ENCODE measurements around the gene IFT122.
"Not testable (repeated sequence)": the region's sequence is repeated elsewhere in the genome, so short reads cannot be mapped to it uniquely, and the experiment has no call there.

The IFT122 gene

DNA sequence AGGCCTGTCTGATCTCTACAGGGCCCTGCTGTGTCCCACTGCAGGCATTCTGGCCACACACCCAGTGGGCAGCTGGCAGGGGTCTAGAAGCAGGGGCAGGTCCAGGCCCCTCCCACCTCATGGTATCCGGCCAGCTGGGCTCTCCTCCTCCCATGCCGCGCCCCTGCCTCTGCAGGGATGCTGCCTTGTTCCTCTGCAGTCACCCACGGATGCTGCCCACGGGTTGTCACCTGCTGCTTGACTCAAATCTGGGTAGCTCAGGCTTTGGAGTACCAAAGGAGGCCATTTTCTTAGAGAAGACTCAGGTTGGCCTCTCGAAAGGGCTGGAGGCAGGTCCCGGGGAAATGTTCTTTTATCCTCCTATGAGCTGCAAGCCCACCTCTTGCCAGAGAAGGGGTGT, 36.6 kb upstream of the IFT122 start:
- Histone ChIP-seq H3K9me3 (ENCODE audit: control insufficient read depth in 2 of 2, low read length in 2 of 2) (no peaks in the 10 kb centered on the region), H3K27me3 (ENCODE audit: control insufficient read depth in 1 of 2, insufficient read depth in 2 of 2, low read length in 2 of 2) (no peaks in the 10 kb centered on the region), H3K4me1 (ENCODE audit: control insufficient read depth, insufficient read depth, low read length) (peaks cover 4% of the 10 kb centered on the region), H3K36me3 (ENCODE audit: control insufficient read depth in 2 of 2, insufficient read depth in 2 of 2, low read length in 2 of 2) (no peaks in the 10 kb centered on the region), H3K27ac (ENCODE audit: low read length) (no peak overlapping the region), H3K9ac (ENCODE audit: low read length in 2 of 2) (no peak overlapping the region), H3K4me3 (ENCODE audit: low read length in 2 of 2) (no peak overlapping the region)

GRCh38 chr3:129404130-129404529, 35.9 kb upstream of the IFT122 start:
- Histone ChIP-seq H3K4me3 (ENCODE audit: low read length in 2 of 2) (no peak overlapping the region), H3K27ac (ENCODE audit: low read length) (no peak overlapping the region)

DNA sequence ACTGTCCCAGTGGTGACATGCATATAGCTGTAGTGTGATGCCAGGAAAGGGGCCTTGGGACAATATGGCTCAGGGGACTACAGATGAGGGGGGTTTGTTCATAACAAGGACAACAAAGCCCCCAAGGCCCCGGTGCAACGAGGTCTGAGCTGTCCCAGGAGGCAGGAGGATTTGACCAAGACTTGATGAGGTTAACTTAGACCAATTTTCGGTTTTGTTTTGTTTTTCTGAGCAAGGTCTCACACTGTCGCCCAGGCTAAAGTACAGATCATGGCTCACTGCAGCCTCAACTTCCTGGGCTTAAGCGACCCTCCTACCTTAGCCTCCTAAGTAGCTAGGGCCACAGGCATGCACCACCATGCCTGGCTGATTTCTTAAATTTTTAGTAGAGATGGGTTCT, 35.4 kb upstream of the IFT122 start:
- Histone ChIP-seq H3K9ac (ENCODE audit: low read length in 2 of 2) (no peak overlapping the region), H3K4me1 (ENCODE audit: control insufficient read depth, insufficient read depth, low read length) (no peaks in the 10 kb centered on the region), H3K27me3 (ENCODE audit: control insufficient read depth in 1 of 2, insufficient read depth in 2 of 2, low read length in 2 of 2) (no peaks in the 10 kb centered on the region), H3K36me3 (ENCODE audit: control insufficient read depth in 2 of 2, insufficient read depth in 2 of 2, low read length in 2 of 2) (no peaks in the 10 kb centered on the region), H3K9me3 (ENCODE audit: control insufficient read depth in 2 of 2, low read length in 2 of 2) (no peaks in the 10 kb centered on the region), H3K4me3 (ENCODE audit: low read length in 2 of 2) (no peak overlapping the region), H3K27ac (ENCODE audit: low read length) (no peak overlapping the region)

More at GRCh38 chr3:129404130-129404529, 35.9 kb upstream of the IFT122 start:
- no peaks in the 10 kb centered on the region for H3K9me3 ChIP-seq (ENCODE audit: control insufficient read depth in 2 of 2, low read length in 2 of 2)
- H3K4me1 ChIP-seq (ENCODE audit: control insufficient read depth, insufficient read depth, low read length) = no peaks in the 10 kb centered on the region
- H3K27me3 ChIP-seq (ENCODE audit: control insufficient read depth in 1 of 2, insufficient read depth in 2 of 2, low read length in 2 of 2) = no peaks in the 10 kb centered on the region
- no peaks in the 10 kb centered on the region for H3K36me3 ChIP-seq (ENCODE audit: control insufficient read depth in 2 of 2, insufficient read depth in 2 of 2, low read length in 2 of 2)
- no peak overlapping the region for H3K9ac ChIP-seq (ENCODE audit: low read length in 2 of 2)

DNA sequence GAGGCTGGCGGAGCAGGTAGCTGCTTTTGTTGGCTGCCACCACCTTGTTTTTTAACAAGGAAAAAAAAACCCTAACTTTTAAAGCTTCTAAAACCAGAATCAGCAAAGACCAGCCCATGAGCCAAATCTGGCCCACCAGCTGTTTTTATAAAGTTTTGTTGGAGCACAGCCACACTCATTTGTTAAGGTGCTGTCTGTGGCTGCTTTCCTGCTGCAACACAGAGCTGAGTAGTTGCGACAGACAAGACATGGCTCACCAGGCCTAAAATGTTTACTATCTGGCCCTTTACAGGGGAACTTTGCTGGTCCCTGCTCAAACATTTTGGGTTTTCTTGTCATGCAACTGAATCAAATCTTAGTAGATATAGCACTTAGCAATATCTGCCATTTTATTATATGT, 30.5 kb upstream of the IFT122 start:
- Histone ChIP-seq H3K9ac (ENCODE audit: low read length in 2 of 2) (no peak overlapping the region), H3K4me1 (ENCODE audit: control insufficient read depth, insufficient read depth, low read length) (no peaks in the 10 kb centered on the region), H3K27ac (ENCODE audit: low read length) (no peak overlapping the region), H3K4me3 (ENCODE audit: low read length in 2 of 2) (no peak overlapping the region), H3K27me3 (ENCODE audit: control insufficient read depth in 1 of 2, insufficient read depth in 2 of 2, low read length in 2 of 2) (peaks cover 0 to 2% of the 10 kb centered on the region in 2 donors), H3K36me3 (ENCODE audit: control insufficient read depth in 2 of 2, insufficient read depth in 2 of 2, low read length in 2 of 2) (no peaks in the 10 kb centered on the region), H3K9me3 (ENCODE audit: control insufficient read depth in 2 of 2, low read length in 2 of 2) (no peaks in the 10 kb centered on the region)

DNA sequence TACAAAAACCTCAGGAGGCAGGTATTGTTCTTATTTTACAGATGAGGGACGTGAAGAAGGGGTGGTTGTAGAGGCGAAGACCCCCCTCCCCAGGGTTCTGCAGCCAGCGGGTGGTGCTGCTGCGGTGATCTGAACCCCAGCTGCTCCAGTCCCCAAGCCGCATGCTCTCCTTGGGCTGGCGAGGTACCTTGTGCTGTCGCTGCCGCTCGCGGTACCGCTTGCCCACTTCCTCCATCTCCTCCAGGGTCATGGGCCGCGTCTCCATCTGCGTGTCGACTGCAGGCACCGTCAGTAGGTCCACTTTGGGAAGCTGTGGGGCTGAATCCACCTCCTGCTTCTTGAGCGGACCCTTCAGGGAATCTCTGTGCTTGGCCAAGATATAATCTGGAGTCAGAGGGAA, 29.1 kb upstream of the IFT122 start:
- Histone ChIP-seq H3K9ac (ENCODE audit: low read length in 2 of 2) (no peak overlapping the region), H3K27ac (ENCODE audit: low read length) (no peak overlapping the region), H3K9me3 (ENCODE audit: control insufficient read depth in 2 of 2, low read length in 2 of 2) (no peaks in the 10 kb centered on the region)

DNA sequence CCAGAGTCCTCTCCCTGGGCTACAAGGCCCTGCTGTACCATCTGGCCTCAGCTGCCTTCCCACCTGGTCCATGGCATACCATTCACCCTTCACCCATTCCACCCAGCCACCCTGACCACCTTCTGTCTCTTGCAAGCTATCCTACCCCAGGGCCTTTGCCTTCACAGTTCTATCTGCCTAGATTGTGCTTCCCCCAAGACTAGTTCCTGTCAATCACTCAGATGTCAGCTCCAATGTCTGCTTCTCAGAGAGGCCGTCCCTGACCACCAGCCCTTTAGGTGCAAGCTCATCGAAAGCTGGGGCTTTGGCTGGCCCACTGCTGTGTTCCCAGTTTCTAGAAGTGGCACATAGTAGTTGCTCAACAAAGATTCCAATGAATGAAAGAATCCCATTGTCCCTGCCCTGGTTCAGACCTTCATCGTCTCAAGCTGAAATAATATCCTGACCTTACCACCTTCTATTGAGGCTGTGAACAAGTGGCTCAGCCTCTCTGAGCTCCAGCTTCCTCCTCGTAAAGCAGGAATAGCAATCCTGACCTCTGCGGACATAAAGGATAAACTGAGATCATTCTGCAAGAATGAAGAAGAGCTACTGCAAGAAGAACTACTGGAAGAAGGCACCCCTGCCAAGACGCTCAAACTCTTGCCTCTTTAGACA, 27.4 kb upstream of the IFT122 start:
- H3K36me3 ChIP-seq (ENCODE audit: control insufficient read depth in 2 of 2, insufficient read depth in 2 of 2, low read length in 2 of 2) = no peaks in the 10 kb centered on the region
- H3K27me3 ChIP-seq (ENCODE audit: control insufficient read depth in 1 of 2, insufficient read depth in 2 of 2, low read length in 2 of 2) = peaks cover 0 to 2% of the 10 kb centered on the region in 2 donors
- no peak overlapping the region for H3K9ac ChIP-seq (ENCODE audit: low read length in 2 of 2)
- no peaks in the 10 kb centered on the region for H3K9me3 ChIP-seq (ENCODE audit: control insufficient read depth in 2 of 2, low read length in 2 of 2)
- no peaks in the 10 kb centered on the region for H3K4me1 ChIP-seq (ENCODE audit: control insufficient read depth, insufficient read depth, low read length)
- no peak overlapping the region for H3K4me3 ChIP-seq (ENCODE audit: low read length in 2 of 2)
- no peak overlapping the region for H3K27ac ChIP-seq (ENCODE audit: low read length)

More for the DNA sequence above, 29.1 kb upstream of the IFT122 start:
- Histone ChIP-seq H3K4me1 (ENCODE audit: control insufficient read depth, insufficient read depth, low read length) (no peaks in the 10 kb centered on the region), H3K27me3 (ENCODE audit: control insufficient read depth in 1 of 2, insufficient read depth in 2 of 2, low read length in 2 of 2) (peaks cover 0 to 2% of the 10 kb centered on the region in 2 donors), H3K36me3 (ENCODE audit: control insufficient read depth in 2 of 2, insufficient read depth in 2 of 2, low read length in 2 of 2) (no peaks in the 10 kb centered on the region), H3K4me3 (ENCODE audit: low read length in 2 of 2) (no peak overlapping the region)

- H3K4me1 ChIP-seq (ENCODE audit: control insufficient read depth, insufficient read depth, low read length); H3K9ac ChIP-seq (ENCODE audit: low read length in 2 of 2); H3K4me3 ChIP-seq (ENCODE audit: low read length in 2 of 2); H3K27me3 ChIP-seq (ENCODE audit: control insufficient read depth in 1 of 2, insufficient read depth in 2 of 2, low read length in 2 of 2); H3K36me3 ChIP-seq (ENCODE audit: control insufficient read depth in 2 of 2, insufficient read depth in 2 of 2, low read length in 2 of 2); H3K9me3 ChIP-seq (ENCODE audit: control insufficient read depth in 2 of 2, low read length in 2 of 2); H3K27ac ChIP-seq (ENCODE audit: low read length): not testable (repeated sequence)
These were observed 26.8 kb upstream of the IFT122 start for GRCh38 chr3:129413238-129413637.

GRCh38 chr3:129413687-129414506, 26.1 kb upstream of the IFT122 start:
- Histone ChIP-seq H3K27ac (ENCODE audit: low read length) (no peak overlapping the region), H3K4me1 (ENCODE audit: control insufficient read depth, insufficient read depth, low read length) (no peaks in the 10 kb centered on the region), H3K9ac (ENCODE audit: low read length in 2 of 2) (no peak overlapping the region), H3K4me3 (ENCODE audit: low read length in 2 of 2) (no peak overlapping the region), H3K36me3 (ENCODE audit: control insufficient read depth in 2 of 2, insufficient read depth in 2 of 2, low read length in 2 of 2) (no peaks in the 10 kb centered on the region), H3K27me3 (ENCODE audit: control insufficient read depth in 1 of 2, insufficient read depth in 2 of 2, low read length in 2 of 2) (peaks cover 0 to 2% of the 10 kb centered on the region in 2 donors), H3K9me3 (ENCODE audit: control insufficient read depth in 2 of 2, low read length in 2 of 2) (no peaks in the 10 kb centered on the region)

- Histone ChIP-seq H3K9me3 (ENCODE audit: control insufficient read depth in 2 of 2, low read length in 2 of 2) (no peaks in the 10 kb centered on the region), H3K4me3 (ENCODE audit: low read length in 2 of 2) (no peak overlapping the region), H3K36me3 (ENCODE audit: control insufficient read depth in 2 of 2, insufficient read depth in 2 of 2, low read length in 2 of 2) (no peaks in the 10 kb centered on the region), H3K27me3 (ENCODE audit: control insufficient read depth in 1 of 2, insufficient read depth in 2 of 2, low read length in 2 of 2) (peaks cover 0 to 2% of the 10 kb centered on the region in 2 donors), H3K9ac (ENCODE audit: low read length in 2 of 2) (no peak overlapping the region), H3K4me1 (ENCODE audit: control insufficient read depth, insufficient read depth, low read length) (no peaks in the 10 kb centered on the region), H3K27ac (ENCODE audit: low read length) (no peak overlapping the region)
These were observed 24.6 kb upstream of the IFT122 start for GRCh38 chr3:129415378-129415777.

GRCh38 chr3:129415830-129416229, 24.2 kb upstream of the IFT122 start:
- Histone ChIP-seq H3K27me3 (ENCODE audit: control insufficient read depth in 1 of 2, insufficient read depth in 2 of 2, low read length in 2 of 2) (peaks cover 0 to 2% of the 10 kb centered on the region in 2 donors), H3K9ac (ENCODE audit: low read length in 2 of 2) (no peak overlapping the region), H3K27ac (ENCODE audit: low read length) (no peak overlapping the region), H3K9me3 (ENCODE audit: control insufficient read depth in 2 of 2, low read length in 2 of 2) (no peaks in the 10 kb centered on the region), H3K4me3 (ENCODE audit: low read length in 2 of 2) (no peak overlapping the region), H3K36me3 (ENCODE audit: control insufficient read depth in 2 of 2, insufficient read depth in 2 of 2, low read length in 2 of 2) (no peaks in the 10 kb centered on the region), H3K4me1 (ENCODE audit: control insufficient read depth, insufficient read depth, low read length) (no peaks in the 10 kb centered on the region)

GRCh38 chr3:129416415-129416814, 23.6 kb upstream of the IFT122 start:
- Histone ChIP-seq H3K36me3 (ENCODE audit: control insufficient read depth in 2 of 2, insufficient read depth in 2 of 2, low read length in 2 of 2) (no peaks in the 10 kb centered on the region), H3K4me3 (ENCODE audit: low read length in 2 of 2) (no peak overlapping the region), H3K9ac (ENCODE audit: low read length in 2 of 2) (no peak overlapping the region), H3K9me3 (ENCODE audit: control insufficient read depth in 2 of 2, low read length in 2 of 2) (no peaks in the 10 kb centered on the region), H3K27me3 (ENCODE audit: control insufficient read depth in 1 of 2, insufficient read depth in 2 of 2, low read length in 2 of 2) (peaks cover 0 to 2% of the 10 kb centered on the region in 2 donors), H3K27ac (ENCODE audit: low read length) (no peak overlapping the region), H3K4me1 (ENCODE audit: control insufficient read depth, insufficient read depth, low read length) (no peaks in the 10 kb centered on the region)

All from stomach smooth muscle (tissue), 2 donors.